GM23338 (cell line): ENCODE measurements around the gene KNTC1.

Source experiments
- CREB1 ChIP-seq: fragments of 250-450 bp; sonication (Bioruptor Pico); IDR thresholded peaks from 2 replicates; pipeline ENCODE4 v1.5.0; 2020; ENCODE audit warnings: low read depth, mild to moderate bottlenecking, moderate library complexity
- CTCF ChIP-seq, 2 experiments: fragments of 200-600 bp in 1 of 2; sonication (generic) in 1 of 2; conservative IDR thresholded peaks; 2 replicates each; pipeline versions ENCODE4 v1.5.1 to v1.6.1; 2016 to 2017; ENCODE audit warnings: antibody characterized with exemption in 2 of 2, low read depth in 2 of 2, mild to moderate bottlenecking in 2 of 2, moderate library complexity in 1 of 2
- EZH2 ChIP-seq: fragments of 200-600 bp; sonication (generic); IDR thresholded peaks from one replicate; pipeline ENCODE4 v1.8.0; 2017; ENCODE audit warnings: antibody characterized with exemption, mild to moderate bottlenecking, low read depth; ENCODE audit not compliant: unreplicated experiment
- EZH2phosphoT487 ChIP-seq: fragments of 200-600 bp; sonication (generic); IDR thresholded peaks from one replicate; pipeline ENCODE4 v1.8.1; 2018; ENCODE audit warnings: antibody characterized with exemption; ENCODE audit not compliant: unreplicated experiment
- JUNB ChIP-seq: IDR thresholded peaks from one replicate; pipeline ENCODE4 v1.6.1; 2016; ENCODE audit warnings: antibody characterized with exemption; ENCODE audit not compliant: unreplicated experiment
- NANOG ChIP-seq: IDR thresholded peaks from 2 replicates; pipeline ENCODE4 v1.6.1; 2016; ENCODE audit warnings: antibody characterized with exemption, borderline replicate concordance
- POLR2AphosphoS5 ChIP-seq: IDR thresholded peaks from 2 replicates; pipeline ENCODE4 v1.6.1; 2016; ENCODE audit warnings: antibody characterized with exemption, low read depth
- REST ChIP-seq: IDR thresholded peaks from one replicate; pipeline ENCODE4 v1.6.1; 2018; ENCODE audit warnings: antibody characterized with exemption; ENCODE audit not compliant: unreplicated experiment
- ZNF114 ChIP-seq: fragments of 250-450 bp; sonication (Bioruptor Pico); IDR thresholded peaks from 2 replicates; pipeline ENCODE4 v1.5.0; 2020; ENCODE audit warnings: mild to moderate bottlenecking, moderate library complexity

- no peak for TF ChIP-seq CTCF (conservative IDR thresholded peaks at IDR 0.05; ENCODE audit: low read depth in 2 of 2)
- no peak for TF ChIP-seq JUNB
- no peak for TF ChIP-seq EZH2
- TF ChIP-seq REST = no peak
- TF ChIP-seq ZNF114 (CRISPR knock-in tag) = no peak
- TF ChIP-seq NANOG = no peak
- TF ChIP-seq POLR2AphosphoS5 = no peak
- TF ChIP-seq EZH2phosphoT487 = no peak
- no peak for TF ChIP-seq CREB1 (CRISPR knock-in tag)
These were observed 42.2 kb downstream of the KNTC1 start for GRCh38 chr12:122569288-122569687.
